ENCODE data around the gene OR10A3.

Gene OR10A3

GRCh38 chr11:7931168-7931567 is 10.3 kb downstream of the OR10A3 start, which contains the start of gene OR10A6:
OR10A6 (minus strand) TSS chr11:7931268; CDS start chr11:7928662, 2,606 bp downstream.
- no peak for DNase-seq

- no peak for DNase-seq
Measured at GRCh38 chr11:7927635-7928034, 13.9 kb downstream of the OR10A3 start.

- DNase-seq, result no peak
Measured at GRCh38 chr11:7924536-7924935, 17.0 kb downstream of the OR10A3 start.

DNA sequence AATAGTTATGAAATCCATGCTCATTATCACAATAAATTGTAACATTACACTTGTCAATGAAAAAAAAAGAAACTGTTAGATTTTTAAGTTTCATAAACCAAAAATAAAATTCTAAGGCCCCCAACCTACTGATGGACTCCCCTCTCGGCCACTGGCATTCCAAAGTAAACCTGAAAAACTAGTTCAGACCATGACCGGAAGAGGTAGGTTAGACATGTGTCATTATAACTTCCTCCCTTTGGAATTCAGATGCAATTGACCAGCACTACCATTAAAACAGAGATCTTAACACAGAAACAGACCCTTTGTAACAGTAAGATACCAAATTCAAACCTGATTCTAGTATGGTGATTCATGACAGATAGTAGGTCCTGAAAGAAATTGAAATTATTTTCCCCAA is 23.4 kb downstream of the OR10A3 start:
- DNase-seq, result no peak

GRCh38 chr11:7911011-7911410 is 30.5 kb downstream of the OR10A3 start:
- no peak for DNase-seq

DNA sequence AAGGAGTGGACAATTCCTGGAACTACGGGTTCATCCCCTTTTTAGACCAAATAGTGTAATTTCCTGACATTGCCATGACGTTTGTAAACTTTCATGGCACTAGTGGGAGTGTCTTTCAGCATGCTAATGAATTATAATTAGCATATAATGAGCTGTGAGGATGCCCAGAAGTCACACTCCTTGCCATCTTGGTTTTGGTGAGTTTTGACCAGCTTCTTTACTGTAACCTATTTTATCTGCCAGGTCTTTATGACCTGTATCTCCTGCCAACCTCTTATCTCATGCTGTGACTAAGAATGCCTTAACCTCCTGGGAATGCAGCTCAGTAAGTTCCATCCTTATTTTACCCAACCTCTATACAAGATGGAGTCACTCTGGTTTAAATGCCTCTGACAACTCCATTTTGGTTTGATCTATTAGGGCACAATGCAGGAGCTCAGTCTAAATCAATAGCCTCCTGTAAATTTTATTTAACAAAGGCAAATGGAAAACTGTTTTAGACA is 31.2 kb downstream of the OR10A3 start:
- DNase-seq, result no peak

GRCh38 chr11:7909585-7910285 is 31.8 kb downstream of the OR10A3 start:
- no peak for DNase-seq

GRCh38 chr11:7907121-7907520 is 34.4 kb downstream of the OR10A3 start:
- no peak for DNase-seq

DNA sequence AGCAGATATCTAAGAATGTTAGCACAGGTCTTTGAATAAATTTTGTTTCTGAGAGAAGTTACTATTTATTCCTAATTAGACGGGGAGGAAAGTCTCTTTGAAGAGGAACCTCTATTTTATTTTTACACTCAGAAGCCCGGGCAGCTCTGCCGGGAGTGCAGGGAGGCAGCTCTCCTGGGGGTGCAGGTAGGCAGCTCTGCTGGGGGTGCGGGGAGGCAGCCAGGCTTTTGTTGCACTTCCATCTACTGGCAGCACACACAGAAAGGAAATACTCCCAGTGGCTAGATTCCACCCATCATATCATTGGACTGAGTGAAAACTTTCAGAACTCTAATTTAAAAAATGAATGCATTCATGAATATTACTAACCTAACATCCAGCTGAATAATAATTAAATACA is 35.0 kb downstream of the OR10A3 start:
- no peak for DNase-seq

- DNase-seq, result no peak
Measured at GRCh38 chr11:7905961-7906429, 35.5 kb downstream of the OR10A3 start.

DNA sequence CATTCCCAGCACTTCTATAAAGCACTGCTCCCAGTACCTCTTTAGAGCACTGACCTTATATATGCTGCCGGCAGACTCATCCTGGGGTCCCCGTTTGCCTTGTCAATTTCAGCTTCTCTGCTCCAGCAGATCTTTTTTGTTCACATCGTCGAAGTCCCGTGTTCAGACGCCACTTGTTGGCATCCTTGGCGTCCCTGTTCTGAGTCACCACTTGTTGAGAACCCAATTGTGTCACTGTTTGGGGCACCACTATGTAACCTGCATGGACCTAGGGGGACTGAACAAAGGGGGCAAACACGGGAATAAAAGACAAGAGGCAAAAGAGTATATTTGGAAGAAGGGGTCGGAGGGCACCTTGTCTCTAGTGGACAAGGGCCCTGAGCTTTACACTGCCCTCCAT is 36.0 kb downstream of the OR10A3 start:
- DNase-seq, result no peak

- no peak for DNase-seq
Measured at GRCh38 chr11:7904917-7905316, 36.6 kb downstream of the OR10A3 start.

GRCh38 chr11:7903940-7904339 is 37.6 kb downstream of the OR10A3 start:
- no peak for DNase-seq

DNA sequence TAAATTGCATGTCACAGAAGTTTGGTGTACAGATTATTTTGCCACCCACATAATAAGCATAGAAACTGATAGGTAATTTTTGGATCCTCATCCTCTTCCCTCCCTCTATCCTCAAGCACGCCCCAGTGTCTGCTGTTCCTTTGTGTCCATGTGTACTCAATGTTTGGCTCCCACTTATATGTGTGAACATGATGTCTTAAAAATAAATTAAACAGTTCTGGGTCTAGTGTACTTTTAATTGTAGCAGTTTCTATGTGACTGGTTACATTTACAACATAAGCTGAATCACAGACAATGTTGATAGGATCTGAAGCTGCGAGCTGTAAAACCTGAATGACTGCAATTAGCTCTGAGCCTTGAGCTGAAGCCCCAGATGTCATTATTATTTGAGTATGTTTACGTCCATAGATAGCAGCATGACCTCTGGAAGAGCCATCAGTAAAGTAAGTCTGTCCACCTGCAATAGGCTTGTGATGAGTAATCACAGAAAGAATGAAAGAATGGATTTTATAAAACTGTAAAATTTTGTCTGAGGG is 40.1 kb downstream of the OR10A3 start:
- no peak for DNase-seq

- no peak for DNase-seq
Measured at GRCh38 chr11:7900686-7901085, 40.8 kb downstream of the OR10A3 start.

GRCh38 chr11:7899418-7899817 is 42.1 kb downstream of the OR10A3 start:
- DNase-seq, result no peak

GRCh38 chr11:7898666-7899283 is 42.7 kb downstream of the OR10A3 start:
- no peak for DNase-seq

DNA sequence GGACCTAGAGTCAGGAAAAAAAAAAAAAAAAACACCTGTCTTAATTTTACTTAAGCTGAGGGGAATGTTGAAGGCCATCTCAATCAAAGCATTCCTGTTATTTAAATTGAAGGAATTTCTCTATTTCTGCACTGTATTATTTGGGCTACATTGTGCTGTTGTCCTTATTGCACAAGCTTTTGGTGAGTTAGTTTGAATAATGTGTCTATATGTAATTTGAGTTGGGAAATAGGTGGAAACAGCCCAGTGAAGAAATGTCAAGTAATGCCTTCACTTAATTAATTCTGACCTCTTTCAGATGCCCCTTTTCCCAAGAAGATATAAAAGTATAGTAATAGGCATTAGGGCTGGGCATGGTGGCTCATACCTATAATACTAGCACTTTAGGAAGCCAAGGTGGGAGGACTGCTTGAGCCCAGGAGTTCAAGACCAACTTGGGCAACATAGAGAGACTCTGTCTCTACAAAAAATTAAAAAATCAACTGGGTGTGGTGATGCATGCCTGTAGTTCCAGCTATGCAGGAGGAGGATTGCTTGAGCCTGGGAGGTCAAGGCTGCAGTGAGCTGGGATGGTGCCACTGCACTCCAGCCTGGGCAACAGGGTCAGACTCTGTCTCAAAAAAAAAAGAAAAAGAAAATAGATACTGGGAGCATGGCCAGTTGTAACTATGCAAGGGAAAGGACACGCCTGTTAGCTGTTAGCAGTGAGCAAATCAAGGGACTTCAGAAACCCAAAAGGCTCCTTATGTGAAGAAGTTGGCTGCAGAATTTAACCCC is 45.3 kb downstream of the OR10A3 start:
- no peak for DNase-seq

DNA sequence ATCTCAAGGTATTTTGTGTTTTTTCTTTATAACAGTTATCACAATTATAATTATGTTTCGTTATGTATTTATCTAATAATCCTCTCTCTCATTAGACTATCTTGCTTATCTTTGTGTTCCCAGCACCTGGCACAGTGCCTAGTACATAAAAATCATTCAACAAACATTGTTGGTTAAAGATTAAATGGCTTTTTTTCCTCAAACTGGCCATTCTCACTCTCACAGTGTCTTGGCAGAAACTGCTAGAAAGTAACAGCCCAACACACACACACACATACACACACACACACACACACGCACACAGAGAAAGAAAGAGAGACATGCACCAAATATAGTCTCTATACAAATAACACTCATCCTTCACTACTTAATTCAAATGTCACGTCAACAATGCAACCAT is 47.3 kb downstream of the OR10A3 start:
- DNase-seq, result no peak

- DNase-seq, result no peak
Measured at GRCh38 chr11:7893796-7894195, 47.7 kb downstream of the OR10A3 start.

DNA sequence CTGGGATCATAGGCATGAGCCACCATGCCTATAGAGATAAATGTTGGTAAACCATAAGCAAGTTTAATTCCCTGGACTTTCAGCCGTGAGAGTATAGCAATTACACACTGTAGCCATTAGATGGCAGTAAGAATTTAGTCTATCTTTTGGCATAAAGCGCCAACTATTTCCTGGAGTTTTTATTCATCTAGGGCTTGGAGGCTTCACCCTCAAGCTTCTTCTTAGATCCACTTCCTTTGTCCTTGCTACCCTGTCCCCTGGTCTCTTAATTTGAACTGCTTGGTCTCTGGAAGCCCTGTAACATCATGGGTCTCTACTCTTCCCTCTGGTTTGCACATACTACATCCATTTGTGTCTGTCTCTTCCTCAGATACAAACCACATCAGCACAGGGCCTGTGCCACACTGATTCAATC is 48.7 kb downstream of the OR10A3 start:
- no peak for DNase-seq

GRCh38 chr11:7892059-7892699 is 49.3 kb downstream of the OR10A3 start:
- DNase-seq, result no peak
